ENCODE results near the gene CHIC2.

DNA sequence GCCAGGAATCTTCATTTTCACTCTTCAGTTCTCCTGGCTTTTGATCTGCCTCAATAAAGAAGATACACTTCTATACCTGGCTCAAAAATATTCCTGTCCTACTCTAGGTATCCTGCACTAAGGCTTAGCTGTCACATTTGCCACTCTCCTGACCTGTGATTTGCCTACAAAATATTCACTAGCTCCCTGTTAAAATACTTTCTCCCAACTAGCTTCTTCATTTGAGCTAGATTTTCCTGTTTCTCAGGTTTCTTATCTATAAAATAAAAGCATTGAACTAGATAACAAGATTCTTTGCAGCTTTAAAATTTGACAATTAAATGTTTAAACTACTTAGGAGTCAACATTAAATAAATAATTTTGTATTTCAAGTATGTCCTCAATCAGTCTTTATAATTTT, 53.2 kb downstream of the CHIC2 start:
- TF ChIP-seq, protein P1, sequence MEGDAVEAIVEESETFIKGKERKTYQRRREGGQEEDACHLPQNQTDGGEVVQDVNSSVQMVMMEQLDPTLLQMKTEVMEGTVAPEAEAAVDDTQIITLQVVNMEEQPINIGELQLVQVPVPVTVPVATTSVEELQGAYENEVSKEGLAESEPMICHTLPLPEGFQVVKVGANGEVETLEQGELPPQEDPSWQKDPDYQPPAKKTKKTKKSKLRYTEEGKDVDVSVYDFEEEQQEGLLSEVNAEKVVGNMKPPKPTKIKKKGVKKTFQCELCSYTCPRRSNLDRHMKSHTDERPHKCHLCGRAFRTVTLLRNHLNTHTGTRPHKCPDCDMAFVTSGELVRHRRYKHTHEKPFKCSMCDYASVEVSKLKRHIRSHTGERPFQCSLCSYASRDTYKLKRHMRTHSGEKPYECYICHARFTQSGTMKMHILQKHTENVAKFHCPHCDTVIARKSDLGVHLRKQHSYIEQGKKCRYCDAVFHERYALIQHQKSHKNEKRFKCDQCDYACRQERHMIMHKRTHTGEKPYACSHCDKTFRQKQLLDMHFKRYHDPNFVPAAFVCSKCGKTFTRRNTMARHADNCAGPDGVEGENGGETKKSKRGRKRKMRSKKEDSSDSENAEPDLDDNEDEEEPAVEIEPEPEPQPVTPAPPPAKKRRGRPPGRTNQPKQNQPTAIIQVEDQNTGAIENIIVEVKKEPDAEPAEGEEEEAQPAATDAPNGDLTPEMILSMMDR (conservative IDR thresholded peaks at IDR 0.05), result no peak
- no peak for TF ChIP-seq ZFX (IDR thresholded peaks at IDR 0.05)

Data from C4-2B (cell line).